Mesendoderm (in vitro differentiated cells): Measurements from ENCODE around the gene KATNIP.
A peak's percentile ranks its signal among the peaks of the same experiment; 100 is the strongest.

Source experiments
- DNase-seq: peaks from one replicate; pipeline ENCODE4 v3.0.0; 2013
- H2AK5ac ChIP-seq: 2 replicates; pipeline ENCODE4 v1.6.1; 2013; ENCODE audit warnings: low read length, inconsistent platforms
- H2BK120ac ChIP-seq: 2 replicates; pipeline ENCODE4 v1.6.1; 2013; ENCODE audit warnings: low read depth, mild to moderate bottlenecking, low read length, moderate library complexity, mixed read lengths
- H2BK15ac ChIP-seq: replicated peaks from 2 replicates; pipeline ENCODE4 v1.6.1; 2013; ENCODE audit warnings: low read depth, mild to moderate bottlenecking, moderate library complexity
- H2BK5ac ChIP-seq: 2 replicates; pipeline ENCODE4 v1.6.1; 2013; ENCODE audit warnings: low read length, inconsistent platforms
- H3K18ac ChIP-seq: 2 replicates; pipeline ENCODE4 v1.6.1; 2013; ENCODE audit warnings: mild to moderate bottlenecking, low read length, mixed read lengths
- H3K23ac ChIP-seq: one replicate; pipeline ENCODE4 v1.6.1; 2013; ENCODE audit warnings: low read length
- H3K27ac ChIP-seq: 2 replicates; pipeline ENCODE4 v1.5.1; 2013; ENCODE audit warnings: low read depth, mild to moderate bottlenecking, inconsistent platforms, low read length, moderate library complexity
- H3K27me3 ChIP-seq: 2 replicates; pipeline ENCODE4 v1.6.1; 2013; ENCODE audit warnings: low read length, control low read depth, mild to moderate bottlenecking, inconsistent platforms; ENCODE audit not compliant: insufficient read depth, poor library complexity
- H3K36me3 ChIP-seq: 2 replicates; pipeline ENCODE4 v1.6.1; 2013; ENCODE audit warnings: low read length, inconsistent platforms; ENCODE audit not compliant: control insufficient read depth, insufficient read depth
- H3K4ac ChIP-seq: one replicate; pipeline ENCODE4 v1.6.1; 2013; ENCODE audit warnings: low read depth, mild to moderate bottlenecking, low read length, moderate library complexity
- H3K4me1 ChIP-seq: 2 replicates; pipeline ENCODE4 v1.6.1; 2013; ENCODE audit warnings: low read depth, low read length, inconsistent platforms; ENCODE audit not compliant: control insufficient read depth
- H3K4me2 ChIP-seq: 2 replicates; pipeline ENCODE4 v1.6.1; 2013; ENCODE audit warnings: low read length
- H3K4me3 ChIP-seq: 2 replicates; pipeline ENCODE4 v1.5.1; 2013; ENCODE audit warnings: mild to moderate bottlenecking, low read length
- H3K56ac ChIP-seq: one replicate; pipeline ENCODE4 v1.6.1; 2013; ENCODE audit warnings: low read length
- H3K79me1 ChIP-seq: 2 replicates; pipeline ENCODE4 v1.6.1; 2013; ENCODE audit warnings: low read length, inconsistent platforms
- H3K79me2 ChIP-seq: 2 replicates; pipeline ENCODE4 v1.6.1; 2013; ENCODE audit warnings: mild to moderate bottlenecking, low read length; ENCODE audit not compliant: control insufficient read depth, insufficient read depth
- H3K9ac ChIP-seq: 2 replicates; pipeline ENCODE4 v1.6.1; 2013; ENCODE audit warnings: low read length, inconsistent platforms
- H4K5ac ChIP-seq: one replicate; pipeline ENCODE4 v1.6.1; 2013; ENCODE audit warnings: low read length
- H4K8ac ChIP-seq: one replicate; pipeline ENCODE4 v1.6.1; 2013; ENCODE audit warnings: low read depth, mild to moderate bottlenecking, control low read depth, low read length, moderate library complexity
- WGBS: extraction: QIAGEN DNeasy Blood & Tissue Kit; methylation state at CpG from one replicate; pipeline ENCODE4 v1.1.7; 2013; ENCODE audit warnings: low lambda C conversion rate, missing lambda C conversion rate; ENCODE audit not compliant: insufficient coverage; ENCODE audit errors: extremely low coverage; 5-methylcytosine and 5-hydroxymethylcytosine counted together

Gene KATNIP

DNA sequence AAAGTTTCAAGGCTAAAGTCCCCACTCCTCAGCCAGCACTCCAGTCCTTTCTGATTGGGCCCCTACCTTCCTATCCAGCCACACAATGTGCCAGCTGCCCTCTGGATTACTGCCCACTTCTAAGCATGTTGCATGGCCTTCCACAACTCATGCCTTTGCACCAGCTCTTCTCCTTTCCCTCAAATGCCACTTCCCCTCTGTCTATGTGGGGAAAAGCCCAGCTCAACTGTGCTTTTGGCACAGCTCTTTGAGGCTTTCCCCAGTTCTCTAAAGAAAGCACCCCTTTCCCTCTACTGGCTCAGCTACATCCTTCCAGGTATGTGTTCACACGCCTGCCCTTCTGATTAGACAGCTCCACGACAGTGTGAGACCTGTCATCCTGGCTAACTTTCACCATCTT lies 18.8 kb upstream of the KATNIP start:
- DNase-seq, result no peak
- Histone ChIP-seq H3K4me1 (no peaks in the 10 kb centered on the region), H2BK15ac (no peak overlapping the region), H3K56ac (no peak overlapping the region), H3K4me2 (no peak overlapping the region), H3K23ac (no peak overlapping the region), H3K27ac (no peak overlapping the region), H3K36me3 (peaks cover 25% of the 10 kb centered on the region), H4K8ac (no peak overlapping the region), H3K79me2 (no peaks in the 10 kb centered on the region), H3K4me3 (no peak overlapping the region), H2BK5ac (no peak overlapping the region), H3K79me1 (no peaks in the 10 kb centered on the region), H3K27me3 (no peaks in the 10 kb centered on the region), H3K4ac (no peak overlapping the region), H2BK120ac (no peak overlapping the region), H2AK5ac (no peak overlapping the region), H4K5ac (no peak overlapping the region), H3K9ac (no peak overlapping the region), H3K18ac (no peak overlapping the region)
- no CpG with 5 or more reads among the region's 2 CpGs for WGBS

- Histone ChIP-seq H3K4me3 (no peak overlapping the region), H4K8ac (no peak overlapping the region), H2AK5ac (no peak overlapping the region), H3K23ac (no peak overlapping the region), H3K27ac (no peak overlapping the region), H3K27me3 (no peaks in the 10 kb centered on the region), H2BK15ac (no peak overlapping the region), H3K79me1 (no peaks in the 10 kb centered on the region), H3K18ac (no peak overlapping the region), H3K4me1 (no peaks in the 10 kb centered on the region), H3K79me2 (no peaks in the 10 kb centered on the region), H3K36me3 (peaks cover 25% of the 10 kb centered on the region), H3K9ac (no peak overlapping the region), H2BK120ac (no peak overlapping the region), H3K4ac (no peak overlapping the region), H3K4me2 (no peak overlapping the region), H3K56ac (no peak overlapping the region), H2BK5ac (no peak overlapping the region), H4K5ac (no peak overlapping the region)
- no CpG with 5 or more reads among the region's 19 CpGs for WGBS
- DNase-seq, result no peak
Measured at GRCh38 chr16:27531826-27532800, 17.8 kb upstream of the KATNIP start.

DNA sequence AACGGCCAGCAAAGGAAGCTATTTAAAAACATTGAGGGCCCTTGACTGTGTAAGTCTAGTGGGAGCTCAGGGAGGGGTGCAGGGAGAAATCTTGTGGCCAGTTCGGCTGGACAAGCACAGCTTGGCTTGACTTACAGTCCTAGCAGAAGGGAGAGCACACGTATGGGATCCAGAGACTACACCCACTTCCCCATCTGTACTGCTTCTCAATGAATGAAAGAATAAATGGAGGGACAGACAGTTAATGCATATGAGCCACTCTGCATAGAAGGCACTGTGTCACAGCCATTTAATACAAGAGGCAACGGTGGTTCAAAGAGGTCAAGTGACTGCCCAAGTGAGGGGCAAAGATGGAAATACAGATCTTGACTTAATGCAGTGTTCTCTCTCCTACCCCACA lies 15.7 kb upstream of the KATNIP start:
- H2BK15ac ChIP-seq, result no peak overlapping the region
- no CpG with 5 or more reads among the region's 4 CpGs for WGBS
- peaks cover 23% of the 10 kb centered on the region for H3K36me3 ChIP-seq

DNA sequence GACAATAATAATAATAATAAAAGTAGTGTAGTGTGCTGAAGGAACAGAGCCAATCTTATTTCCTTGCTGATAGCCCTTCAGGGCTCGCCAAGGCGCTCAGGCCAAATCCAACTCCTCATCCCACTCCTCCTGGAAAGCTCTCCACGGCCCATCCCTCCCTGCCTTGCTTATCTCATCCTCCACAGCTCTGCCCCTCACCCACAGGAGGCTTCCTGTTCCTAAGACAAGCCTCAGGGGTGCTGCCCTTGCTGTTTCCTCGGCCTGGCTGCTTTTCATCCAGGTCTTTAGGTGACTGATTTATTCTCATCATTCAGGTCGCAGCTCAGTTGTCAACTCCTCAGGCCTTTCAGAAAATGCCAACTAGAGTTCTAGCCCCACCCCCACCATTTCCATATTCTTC lies 11.4 kb upstream of the KATNIP start:
- no peak overlapping the region for H3K4ac ChIP-seq
- peaks cover 5% of the 10 kb centered on the region for H3K79me1 ChIP-seq
- no peak overlapping the region for H2BK120ac ChIP-seq
- H3K79me2 ChIP-seq, result no peaks in the 10 kb centered on the region
- no peak overlapping the region for H2AK5ac ChIP-seq
- H4K5ac ChIP-seq, result no peak overlapping the region
- no peaks in the 10 kb centered on the region for H3K27me3 ChIP-seq
- H3K18ac ChIP-seq, result no peak overlapping the region
- H2BK5ac ChIP-seq, result no peak overlapping the region
- H3K56ac ChIP-seq, result no peak overlapping the region
- H3K4me1 ChIP-seq, result peaks cover 4% of the 10 kb centered on the region
- no peak overlapping the region for H3K9ac ChIP-seq
- no peak overlapping the region for H3K27ac ChIP-seq
- H3K36me3 ChIP-seq, result peaks cover 23% of the 10 kb centered on the region
- H3K4me2 ChIP-seq, result no peak overlapping the region
- peak; percentile 70 for DNase-seq
- no CpG with 5 or more reads among the region's 5 CpGs for WGBS
- no peak overlapping the region for H2BK15ac ChIP-seq
- no peak overlapping the region for H3K23ac ChIP-seq
- H4K8ac ChIP-seq, result no peak overlapping the region
- H3K4me3 ChIP-seq, result no peak overlapping the region

More for the DNA sequence above, 15.7 kb upstream of the KATNIP start:
- no peaks in the 10 kb centered on the region for H3K79me2 ChIP-seq
- H4K8ac ChIP-seq, result no peak overlapping the region
- H3K56ac ChIP-seq, result no peak overlapping the region
- no peak overlapping the region for H4K5ac ChIP-seq
- no peak overlapping the region for H3K18ac ChIP-seq
- H2BK120ac ChIP-seq, result no peak overlapping the region
- H3K4me2 ChIP-seq, result no peak overlapping the region
- H3K27ac ChIP-seq, result no peak overlapping the region
- H3K27me3 ChIP-seq, result no peaks in the 10 kb centered on the region
- no peak overlapping the region for H3K4me3 ChIP-seq
- H3K4ac ChIP-seq, result no peak overlapping the region
- H3K23ac ChIP-seq, result no peak overlapping the region
- DNase-seq, result no peak
- no peaks in the 10 kb centered on the region for H3K79me1 ChIP-seq
- H3K9ac ChIP-seq, result no peak overlapping the region
- H2BK5ac ChIP-seq, result no peak overlapping the region
- H2AK5ac ChIP-seq, result no peak overlapping the region
- peaks cover 4% of the 10 kb centered on the region for H3K4me1 ChIP-seq

- H3K79me1 ChIP-seq, result peaks cover 5% of the 10 kb centered on the region
- no peaks in the 10 kb centered on the region for H3K79me2 ChIP-seq
- no peaks in the 10 kb centered on the region for H3K27me3 ChIP-seq
- no peak overlapping the region for H3K4me2 ChIP-seq
- no peak overlapping the region for H3K4ac ChIP-seq
- H3K9ac ChIP-seq, result no peak overlapping the region
- H2BK15ac ChIP-seq, result no peak overlapping the region
- no peak overlapping the region for H2AK5ac ChIP-seq
- H3K23ac ChIP-seq, result no peak overlapping the region
- no peak overlapping the region for H3K27ac ChIP-seq
- peaks cover 4% of the 10 kb centered on the region for H3K4me1 ChIP-seq
- no peak overlapping the region for H4K8ac ChIP-seq
- H3K4me3 ChIP-seq, result no peak overlapping the region
- H2BK120ac ChIP-seq, result no peak overlapping the region
- H2BK5ac ChIP-seq, result no peak overlapping the region
- no peak overlapping the region for H3K56ac ChIP-seq
- peaks cover 26% of the 10 kb centered on the region for H3K36me3 ChIP-seq
- no peak overlapping the region for H4K5ac ChIP-seq
- WGBS, result no CpG with 5 or more reads among the region's 2 CpGs
- H3K18ac ChIP-seq, result no peak overlapping the region
- DNase-seq, result no peak
Measured at GRCh38 chr16:27539120-27539519, 10.8 kb upstream of the KATNIP start.
